ENCODE results near the gene DPEP1.

DNA sequence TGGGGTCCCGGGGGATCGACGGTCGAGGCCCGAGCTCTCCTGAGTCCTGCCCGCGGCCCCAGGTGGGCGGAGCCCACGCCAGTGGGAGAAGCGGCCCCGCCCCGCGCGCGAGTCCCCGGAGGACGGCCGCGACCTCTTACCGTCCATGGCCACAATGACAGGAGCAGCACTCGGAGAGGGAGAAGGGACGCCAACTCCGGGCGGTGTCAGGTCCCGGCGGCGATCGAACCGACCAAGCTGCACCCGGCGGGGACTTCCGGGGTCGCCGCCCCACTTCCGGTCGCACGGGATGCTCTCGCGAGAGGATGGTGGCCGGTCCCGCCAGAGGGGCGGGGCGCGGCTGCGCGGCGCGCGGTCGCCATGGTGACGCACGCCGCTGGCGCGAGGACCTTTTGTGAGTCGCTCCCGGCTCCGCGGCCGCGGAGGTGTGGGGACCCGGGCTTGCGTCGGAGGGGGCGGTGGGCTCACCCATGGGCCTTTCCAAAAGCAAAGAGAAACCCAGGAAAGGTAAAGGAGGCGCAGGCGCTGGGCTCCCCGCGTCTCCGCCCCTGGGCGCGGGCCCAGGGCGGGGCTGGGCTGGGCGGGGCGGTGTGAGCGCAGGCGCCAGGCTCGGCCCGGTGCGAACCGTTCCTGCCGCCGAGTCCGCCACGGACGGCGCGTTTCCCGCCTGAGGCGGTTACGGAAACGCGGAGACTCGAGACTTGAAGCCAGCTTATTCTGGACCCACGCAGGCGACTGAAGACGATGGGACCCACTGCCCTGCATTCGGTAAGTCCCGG is 44.2 kb downstream of the DPEP1 start, which contains the start of the genes CHMP1A and SPATA33:
- TF ChIP-seq POLR2AphosphoS5 (IDR thresholded peaks at IDR 0.05) = peak in 2 of 3 donors; percentile 88 to 92
- TF ChIP-seq EP300 (IDR thresholded peaks at IDR 0.05) = no peak
- TF ChIP-seq, protein P1, sequence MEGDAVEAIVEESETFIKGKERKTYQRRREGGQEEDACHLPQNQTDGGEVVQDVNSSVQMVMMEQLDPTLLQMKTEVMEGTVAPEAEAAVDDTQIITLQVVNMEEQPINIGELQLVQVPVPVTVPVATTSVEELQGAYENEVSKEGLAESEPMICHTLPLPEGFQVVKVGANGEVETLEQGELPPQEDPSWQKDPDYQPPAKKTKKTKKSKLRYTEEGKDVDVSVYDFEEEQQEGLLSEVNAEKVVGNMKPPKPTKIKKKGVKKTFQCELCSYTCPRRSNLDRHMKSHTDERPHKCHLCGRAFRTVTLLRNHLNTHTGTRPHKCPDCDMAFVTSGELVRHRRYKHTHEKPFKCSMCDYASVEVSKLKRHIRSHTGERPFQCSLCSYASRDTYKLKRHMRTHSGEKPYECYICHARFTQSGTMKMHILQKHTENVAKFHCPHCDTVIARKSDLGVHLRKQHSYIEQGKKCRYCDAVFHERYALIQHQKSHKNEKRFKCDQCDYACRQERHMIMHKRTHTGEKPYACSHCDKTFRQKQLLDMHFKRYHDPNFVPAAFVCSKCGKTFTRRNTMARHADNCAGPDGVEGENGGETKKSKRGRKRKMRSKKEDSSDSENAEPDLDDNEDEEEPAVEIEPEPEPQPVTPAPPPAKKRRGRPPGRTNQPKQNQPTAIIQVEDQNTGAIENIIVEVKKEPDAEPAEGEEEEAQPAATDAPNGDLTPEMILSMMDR (IDR thresholded peaks at IDR 0.05) = no peak
